Testis (tissue), 2 donors: ENCODE measurements around the gene SH3PXD2B.

Experiments
- POLR2A ChIP-seq: fragments of 450-650 bp; IDR thresholded peaks from one replicate; pipeline ENCODE4 v1.6.1; 2017; ENCODE audit warnings: antibody characterized with exemption, mild to moderate bottlenecking, moderate library complexity
- TF ChIP-seq, protein P1 (sequence below), 3 experiments: fragments of 450-650 bp in 2 of 3; fragments of 200-600 bp in 1 of 3; sonication (generic) in 1 of 3; IDR thresholded peaks; one replicate each; pipeline ENCODE4 v1.5.1; 2016 to 2019; ENCODE audit warnings: antibody characterized with exemption in 3 of 3, mild to moderate bottlenecking in 2 of 3, moderate library complexity in 1 of 3

DNA sequence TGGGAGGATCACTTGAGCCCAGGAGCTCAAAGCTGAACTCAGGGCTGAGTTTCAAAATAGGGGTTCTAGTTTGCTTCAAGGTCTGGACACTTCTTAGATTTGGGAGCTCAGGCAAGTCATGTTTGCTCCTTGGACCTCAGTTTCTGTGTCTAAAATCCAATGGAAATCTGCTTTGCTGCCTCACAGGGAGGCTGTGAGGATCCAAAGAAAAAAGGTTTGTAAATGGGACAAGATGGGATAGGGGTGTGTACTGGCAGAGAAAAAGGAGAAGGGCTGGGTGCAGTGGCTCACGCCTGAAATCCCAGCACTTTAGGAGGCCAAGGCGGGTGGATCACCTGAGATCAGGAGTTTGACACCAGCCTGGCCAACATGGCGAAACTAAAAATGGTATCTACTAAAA lies 39.6 kb upstream of the SH3PXD2B start:
- no peak for TF ChIP-seq POLR2A
- TF ChIP-seq, protein P1, sequence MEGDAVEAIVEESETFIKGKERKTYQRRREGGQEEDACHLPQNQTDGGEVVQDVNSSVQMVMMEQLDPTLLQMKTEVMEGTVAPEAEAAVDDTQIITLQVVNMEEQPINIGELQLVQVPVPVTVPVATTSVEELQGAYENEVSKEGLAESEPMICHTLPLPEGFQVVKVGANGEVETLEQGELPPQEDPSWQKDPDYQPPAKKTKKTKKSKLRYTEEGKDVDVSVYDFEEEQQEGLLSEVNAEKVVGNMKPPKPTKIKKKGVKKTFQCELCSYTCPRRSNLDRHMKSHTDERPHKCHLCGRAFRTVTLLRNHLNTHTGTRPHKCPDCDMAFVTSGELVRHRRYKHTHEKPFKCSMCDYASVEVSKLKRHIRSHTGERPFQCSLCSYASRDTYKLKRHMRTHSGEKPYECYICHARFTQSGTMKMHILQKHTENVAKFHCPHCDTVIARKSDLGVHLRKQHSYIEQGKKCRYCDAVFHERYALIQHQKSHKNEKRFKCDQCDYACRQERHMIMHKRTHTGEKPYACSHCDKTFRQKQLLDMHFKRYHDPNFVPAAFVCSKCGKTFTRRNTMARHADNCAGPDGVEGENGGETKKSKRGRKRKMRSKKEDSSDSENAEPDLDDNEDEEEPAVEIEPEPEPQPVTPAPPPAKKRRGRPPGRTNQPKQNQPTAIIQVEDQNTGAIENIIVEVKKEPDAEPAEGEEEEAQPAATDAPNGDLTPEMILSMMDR (IDR thresholded peaks at IDR 0.05), result no peak
